ENCODE results near the gene ZNF284. TPM values are rescaled to one million over a fixed set of nuclear protein-coding genes. Genes with fewer than 3 reads are reported as not detected.

ZNF284 gene
- total RNA-seq, result 1 to 10 TPM; 1.3 to 2.9 (median 2.5) TPM

- Histone ChIP-seq H3K4me3 (peak within 1 kb of the TSS; percentile 54 to 75 (median 74)), H3K4me1 (peaks cover 13 to 20% (median 16%) of the 10 kb centered on the region in 4 donors), H3K27me3 (no peaks in the 10 kb centered on the region), H3K36me3 (peaks cover 0 to 17% (median 11%) of the 10 kb centered on the region in 4 donors), H3K27ac (replicated peaks in 1 of 4) (peak within 1 kb of the TSS; percentile 53 to 70 (median 66)), H3K9me3 (peaks cover 0 to 26% (median 13%) of the 10 kb centered on the region in 4 donors)
- DNase-seq (ENCODE audit: extremely low spot score), result peak; percentile 96
- peak; percentile 73 to 87 for TF ChIP-seq POLR2AphosphoS5 (IDR thresholded peaks at IDR 0.05)
- TF ChIP-seq CTCF (IDR thresholded peaks at IDR 0.05), result no peak
- TF ChIP-seq EP300 (IDR thresholded peaks at IDR 0.05), result no peak
- no peak for TF ChIP-seq POLR2A (IDR thresholded peaks at IDR 0.05; ENCODE audit: low read depth)
- under 1% methylated on average over 40 of the region's 40 CpGs for WGBS
- intact Hi-C loops (cut with DNase I), result loop anchor here (2.0 to 5.0 kb wide), 2 partner anchors 23 to 40 kb away; partner anchors contain the start of genes ZNF224 and ZNF225
These were observed at the start of gene ZNF284 for GRCh38 chr19:44071824-44072542. TSS of gene ZNF284 (plus strand) at chr19:44072159. CDS start at chr19:44076390, 4,231 bp downstream.

- H3K9me3 ChIP-seq, result peaks cover 0 to 33% (median 28%) of the 10 kb centered on the region in 4 donors
- peaks cover 6 to 14% (median 13%) of the 10 kb centered on the region in 4 donors for H3K4me1 ChIP-seq
- H3K27ac ChIP-seq (replicated peaks in 1 of 4), result peak overlapping the region; percentile 62 to 74 (median 69)
- no peaks in the 10 kb centered on the region for H3K27me3 ChIP-seq
- 45% methylated on average over 4 of the region's 4 CpGs for WGBS
- intact Hi-C loops (cut with DNase I), result no loop called here
- peaks cover 31 to 38% (median 33%) of the 10 kb centered on the region in 4 donors for H3K36me3 ChIP-seq
- no peak for DNase-seq (ENCODE audit: extremely low spot score)
- peak overlapping the region; percentile 73 to 90 (median 79) for H3K4me3 ChIP-seq
- TF ChIP-seq CTCF (IDR thresholded peaks at IDR 0.05) (no peak), EP300 (IDR thresholded peaks at IDR 0.05) (no peak), POLR2A (IDR thresholded peaks at IDR 0.05; ENCODE audit: low read depth) (no peak), POLR2AphosphoS5 (IDR thresholded peaks at IDR 0.05) (no peak)
These were observed 47.1 kb upstream of the ZNF284 start for GRCh38 chr19:44024900-44025216.

GRCh38 chr19:44025217-44025936 lies 46.6 kb upstream of the ZNF284 start, which contains the start of gene ZNF222:
TSS of gene ZNF222 (plus strand) at chr19:44025379. CDS start at chr19:44025437, 58 bp downstream.
- under 1% methylated on average over 31 of the region's 37 CpGs for WGBS
- intact Hi-C loops (cut with DNase I), result no loop called here
- no peak for TF ChIP-seq POLR2A (IDR thresholded peaks at IDR 0.05; ENCODE audit: low read depth)
- peak; percentile 36 to 71 for TF ChIP-seq POLR2AphosphoS5 (IDR thresholded peaks at IDR 0.05)

GRCh38 chr19:44026622-44027021 lies 45.3 kb upstream of the ZNF284 start:
- Histone ChIP-seq H3K27me3 (no peaks in the 10 kb centered on the region), H3K36me3 (peaks cover 49 to 55% (median 51%) of the 10 kb centered on the region in 4 donors), H3K9me3 (peaks cover 4 to 51% (median 42%) of the 10 kb centered on the region in 4 donors), H3K4me1 (peaks cover 6 to 14% (median 13%) of the 10 kb centered on the region in 4 donors), H3K4me3 (no peak overlapping the region), H3K27ac (replicated peaks in 1 of 4) (no peak overlapping the region)
- DNase-seq (ENCODE audit: extremely low spot score), result no peak
- no peak for TF ChIP-seq EP300 (IDR thresholded peaks at IDR 0.05)
- TF ChIP-seq POLR2AphosphoS5 (IDR thresholded peaks at IDR 0.05), result no peak
- no peak for TF ChIP-seq CTCF (IDR thresholded peaks at IDR 0.05)
- no peak for TF ChIP-seq POLR2A (IDR thresholded peaks at IDR 0.05; ENCODE audit: low read depth)
- WGBS, result 98% methylated on average over 6 of the region's 6 CpGs
- intact Hi-C loops (cut with DNase I), result no loop called here

More at GRCh38 chr19:44025217-44025936, 46.6 kb upstream of the ZNF284 start, which contains the start of gene ZNF222:
- Histone ChIP-seq H3K4me3 (peak within 1 kb of the TSS; percentile 73 to 90 (median 79)), H3K9me3 (peaks cover 2 to 38% (median 32%) of the 10 kb centered on the region in 4 donors), H3K36me3 (peaks cover 36 to 43% (median 38%) of the 10 kb centered on the region in 4 donors), H3K4me1 (peaks cover 6 to 14% (median 13%) of the 10 kb centered on the region in 4 donors), H3K27me3 (no peaks in the 10 kb centered on the region), H3K27ac (replicated peaks in 1 of 4) (peak within 1 kb of the TSS; percentile 62 to 74 (median 69))
- DNase-seq (ENCODE audit: extremely low spot score), result peak; percentile 95
